OCI-LY7 (cell line): ENCODE results near the gene IL2RA. TPM values are rescaled to one million over a fixed set of nuclear protein-coding genes. Genes with fewer than 3 reads are reported as not detected.

Source experiments
- BruUV-seq: library from RNA; stranded (reverse); fragments of 400-500 nt; replicated peaks from 2 replicates; lab custom pipeline; 2021; lab: Mats Ljungman, UMichigan
- CTCF ChIA-PET: fragments of 300-600 bp; sonication (Branson Sonifier 250); formaldehyde crosslinking; loops from one replicate; lab custom pipeline; 2022; ENCODE audit warnings: antibody characterized with exemption; ENCODE audit not compliant: unreplicated experiment; lab: Charles Lee
- POLR2A ChIA-PET: fragments of 300-600 bp; sonication (Branson Sonifier 250); formaldehyde crosslinking; loops from one replicate; lab custom pipeline; 2022; ENCODE audit warnings: antibody characterized with exemption; lab: Charles Lee
- DNase-seq: peaks from one replicate; pipeline ENCODE4 v3.0.0-alpha.2; 2015; ENCODE audit warnings: low spot score
- H2AFZ ChIP-seq: fragments of 200-600 bp; sonication (generic), shearing (Covaris generic); 2 replicates; pipeline ENCODE4 v1.6.1; 2014; ENCODE audit warnings: mild to moderate bottlenecking, antibody characterized with exemption, low read length, moderate library complexity
- H3K27ac ChIP-seq: fragments of 200-600 bp; sonication (generic); 2 replicates; pipeline ENCODE4 v1.5.1; 2014; ENCODE audit warnings: mixed run types, low read depth, mild to moderate bottlenecking, moderate library complexity, low read length, inconsistent platforms; ENCODE audit not compliant: poor library complexity, severe bottlenecking
- H3K36me3 ChIP-seq: fragments of 200-600 bp; sonication (generic); 2 replicates; pipeline ENCODE4 v1.6.1; 2014; ENCODE audit warnings: mild to moderate bottlenecking, antibody characterized with exemption, low read length, moderate library complexity, mixed read lengths; ENCODE audit not compliant: insufficient read depth
- H3K4me1 ChIP-seq: fragments of 200-600 bp; sonication (generic); 2 replicates; pipeline ENCODE4 v1.5.1; 2014; ENCODE audit warnings: mild to moderate bottlenecking, low read length; ENCODE audit not compliant: insufficient read depth, poor library complexity, severe bottlenecking
- H3K4me2 ChIP-seq: fragments of 200-600 bp; sonication (generic); 2 replicates; pipeline ENCODE4 v1.6.1; 2014; ENCODE audit warnings: mild to moderate bottlenecking, low read length
- H3K4me3 ChIP-seq: fragments of 200-600 bp; sonication (generic); 2 replicates; pipeline ENCODE4 v1.5.1; 2014; ENCODE audit warnings: mild to moderate bottlenecking, low read depth, low read length; ENCODE audit not compliant: poor library complexity, severe bottlenecking
- H3K79me2 ChIP-seq: fragments of 200-600 bp; sonication (generic); 2 replicates; pipeline ENCODE4 v1.6.1; 2016; ENCODE audit warnings: low read depth, mild to moderate bottlenecking, low read length, moderate library complexity, mixed read lengths; ENCODE audit not compliant: insufficient read depth
- H3K9me2 ChIP-seq: fragments of 200-600 bp; sonication (generic); 2 replicates; pipeline ENCODE4 v1.6.1; 2016; ENCODE audit warnings: mild to moderate bottlenecking, low read length, mixed read lengths; ENCODE audit not compliant: insufficient read depth
- H3K9me3 ChIP-seq: fragments of 200-600 bp; sonication (generic); 2 replicates; pipeline ENCODE4 v1.6.1; 2014; ENCODE audit warnings: mild to moderate bottlenecking, mixed run types, low read length, mixed read lengths
- H4K20me1 ChIP-seq: fragments of 200-600 bp; sonication (generic); 2 replicates; pipeline ENCODE4 v1.6.1; 2014; ENCODE audit warnings: mild to moderate bottlenecking, antibody characterized with exemption, low read length, moderate library complexity, mixed read lengths; ENCODE audit not compliant: insufficient read depth
- CTCF ChIP-seq: fragments of 200-600 bp; sonication (generic); conservative IDR thresholded peaks from 2 replicates; pipeline ENCODE4 v1.5.1; 2014; ENCODE audit warnings: mild to moderate bottlenecking, antibody characterized with exemption, low read length, moderate library complexity, mixed read lengths
- EZH2phosphoT487 ChIP-seq: fragments of 200-600 bp; sonication (generic); IDR thresholded peaks from 2 replicates; pipeline ENCODE4 v1.6.1; 2018; ENCODE audit warnings: low read depth, borderline replicate concordance, mild to moderate bottlenecking, mixed run types, antibody characterized with exemption, low read length, moderate library complexity, mixed read lengths
- intact Hi-C: fragments of 100-400 bp; cut with micrococcal nuclease; formaldehyde crosslinking; loops from one replicate; pipeline ENCODE4 v1.10.0; 2022; ENCODE audit not compliant: unreplicated experiment
- total RNA-seq, 2 experiments: library from RNA; depleted of rRNA in 1 of 2; stranded (reverse); fragments of >200 nt in 1 of 2; shearing (Covaris generic) in 1 of 2; gene quantifications; 2 replicates each; pipeline ENCODE4 v1.2.3, GENCODE V29; 2014 to 2022

Gene IL2RA
- total RNA-seq, 2 experiments from 2014 or later: 22.3 to 24.0 TPM

- DNase-seq: no peak
- Histone ChIP-seq H3K9me3 (no peaks in the 10 kb centered on the region), H3K4me2 (no peak overlapping the region), H3K9me2 (no peaks in the 10 kb centered on the region), H3K27ac (no peak overlapping the region), H3K4me3 (no peak overlapping the region), H2AFZ (no peak overlapping the region), H4K20me1 (no peaks in the 10 kb centered on the region), H3K79me2 (no peaks in the 10 kb centered on the region), H3K36me3 (no peaks in the 10 kb centered on the region), H3K4me1 (no peaks in the 10 kb centered on the region)
- intact Hi-C loops: no loop called here
- ChIA-PET CTCF (no interaction called here), POLR2A (interaction anchor here (0.5 to 1.0 kb wide), 2 partner anchors 8 to 940 kb away, joined by 3 to 4 read pairs; no protein-coding TSS in a partner anchor)
- no peak for TF ChIP-seq EZH2phosphoT487
- TF ChIP-seq CTCF: no peak
- BruUV-seq: no TSS peak
Observed at GRCh38 chr10:5983774-5984173, 78.4 kb downstream of the IL2RA start.

DNA sequence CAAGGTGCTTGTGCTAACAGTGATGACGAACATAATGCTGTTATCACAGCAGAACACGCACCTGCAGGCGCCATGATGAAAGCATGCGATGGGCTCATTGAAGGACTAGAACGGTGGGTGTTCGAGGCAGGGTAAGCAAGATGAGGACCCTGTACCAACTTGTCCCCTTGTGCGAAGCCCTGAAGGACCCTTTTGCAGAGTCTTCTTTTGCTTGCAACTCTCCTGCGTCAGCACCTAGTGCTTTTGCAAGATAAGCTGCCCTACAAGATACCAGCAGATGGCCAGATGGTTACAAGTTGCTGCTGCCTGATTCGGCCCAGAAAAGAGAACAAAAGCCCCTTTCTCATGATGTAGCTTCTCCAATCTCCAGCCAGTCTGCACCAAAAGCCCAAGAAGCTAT lies 80.6 kb downstream of the IL2RA start:
- Histone ChIP-seq H3K27ac (no peak overlapping the region), H4K20me1 (no peaks in the 10 kb centered on the region), H3K4me2 (no peak overlapping the region), H3K36me3 (no peaks in the 10 kb centered on the region), H3K9me3 (no peaks in the 10 kb centered on the region), H2AFZ (no peak overlapping the region), H3K9me2 (no peaks in the 10 kb centered on the region), H3K4me1 (peaks cover 9% of the 10 kb centered on the region), H3K79me2 (no peaks in the 10 kb centered on the region), H3K4me3 (no peak overlapping the region)
- intact Hi-C loops: no loop called here
- TF ChIP-seq EZH2phosphoT487: no peak
- no peak for TF ChIP-seq CTCF
- no peak for DNase-seq
- POLR2A ChIA-PET: interaction anchor here (0.6 to 1.0 kb wide), 2 partner anchors 9 to 10 kb away, joined by 3 read pairs; no protein-coding TSS in a partner anchor
- BruUV-seq: no TSS peak
- CTCF ChIA-PET: interaction anchor here (0.9 kb wide), 1 partner anchor 22 kb away, joined by 3 read pairs; no protein-coding TSS in a partner anchor

DNA sequence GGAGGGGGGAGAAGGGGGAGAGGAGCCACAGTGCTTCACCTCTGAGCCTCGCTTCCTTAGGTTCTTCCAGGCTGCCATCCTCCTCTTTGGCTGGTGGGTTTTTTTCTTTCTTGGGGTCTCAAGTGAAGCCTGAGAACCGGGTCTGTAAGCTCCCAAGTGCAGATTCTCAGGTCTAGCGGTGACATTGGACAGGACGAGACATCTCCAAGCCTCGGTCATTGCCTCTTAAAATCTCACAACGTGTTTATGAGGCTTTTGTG lies 84.0 kb downstream of the IL2RA start:
- Histone ChIP-seq H2AFZ (peak overlapping the region; percentile 79; the same call in 1 of the 2 replicates), H3K79me2 (no peaks in the 10 kb centered on the region), H3K9me2 (no peaks in the 10 kb centered on the region), H3K4me1 (peaks cover 19% of the 10 kb centered on the region), H3K27ac (no peak overlapping the region), H3K36me3 (no peaks in the 10 kb centered on the region), H3K9me3 (no peaks in the 10 kb centered on the region), H4K20me1 (no peaks in the 10 kb centered on the region), H3K4me3 (peak overlapping the region; percentile 89), H3K4me2 (peak overlapping the region; percentile 87)
- no peak for DNase-seq
- BruUV-seq: no TSS peak
- no peak for TF ChIP-seq EZH2phosphoT487
- no peak for TF ChIP-seq CTCF
- CTCF ChIA-PET: interaction anchor here (0.6 to 0.7 kb wide), 2 partner anchors 353 to 372 kb away, joined by 3 read pairs; no protein-coding TSS in a partner anchor
- POLR2A ChIA-PET: interaction anchor here (0.6 to 1.1 kb wide), 5 partner anchors 7 to 91 kb away, joined by 3 to 5 read pairs (median 3); no protein-coding TSS in a partner anchor
- intact Hi-C loops: loop anchor here (5.0 kb wide), 1 partner anchor 531 kb away; no protein-coding TSS in a partner anchor
